Superior temporal gyrus (tissue), 1 donor: ENCODE measurements around the gene ZMIZ1.

Experiments
- DNase-seq: peaks from one replicate; pipeline ENCODE4 v3.0.0-alpha.2; 2016; ENCODE audit errors: extremely low spot score

Gene ZMIZ1

GRCh38 chr10:79247373-79248137 lies 178.8 kb downstream of the ZMIZ1 start:
- DNase-seq, result no peak

- no peak for DNase-seq
Measured at GRCh38 chr10:79248341-79249185, 179.8 kb downstream of the ZMIZ1 start.

GRCh38 chr10:79249186-79250121 lies 180.7 kb downstream of the ZMIZ1 start:
- DNase-seq, result no peak

- DNase-seq, result no peak
Measured at GRCh38 chr10:79250259-79250658, 181.5 kb downstream of the ZMIZ1 start.

GRCh38 chr10:79252450-79252849 lies 183.7 kb downstream of the ZMIZ1 start:
- DNase-seq, result no peak

GRCh38 chr10:79252971-79253370 lies 184.2 kb downstream of the ZMIZ1 start:
- DNase-seq, result no peak

- DNase-seq, result no peak
Measured at GRCh38 chr10:79253704-79254103, 184.9 kb downstream of the ZMIZ1 start.

GRCh38 chr10:79254333-79255006 lies 185.7 kb downstream of the ZMIZ1 start:
- DNase-seq, result no peak

GRCh38 chr10:79255007-79255507 lies 186.3 kb downstream of the ZMIZ1 start:
- no peak for DNase-seq

GRCh38 chr10:79256264-79256806 lies 187.6 kb downstream of the ZMIZ1 start:
- DNase-seq, result no peak

- no peak for DNase-seq
Measured at GRCh38 chr10:79258894-79259293, 190.1 kb downstream of the ZMIZ1 start.

GRCh38 chr10:79259834-79260233 lies 191.1 kb downstream of the ZMIZ1 start:
- DNase-seq, result no peak

GRCh38 chr10:79260811-79261740 lies 192.3 kb downstream of the ZMIZ1 start:
- DNase-seq, result peak; percentile 76

GRCh38 chr10:79262131-79262530 lies 193.4 kb downstream of the ZMIZ1 start:
- DNase-seq, result no peak

GRCh38 chr10:79262959-79263746 lies 194.4 kb downstream of the ZMIZ1 start:
- no peak for DNase-seq

GRCh38 chr10:79263939-79264338 lies 195.2 kb downstream of the ZMIZ1 start:
- no peak for DNase-seq

- DNase-seq, result no peak
Measured at GRCh38 chr10:79264942-79265341, 196.2 kb downstream of the ZMIZ1 start.

GRCh38 chr10:79266084-79266483 lies 197.3 kb downstream of the ZMIZ1 start:
- DNase-seq, result no peak
